Measurements from ENCODE around the gene GPBP1. TPM values are rescaled to one million over a fixed set of nuclear protein-coding genes. Genes with fewer than 3 reads are reported as not detected.

GPBP1 gene
- total and polyA plus RNA-seq, 2 donors, result 122 to 149 TPM

DNA sequence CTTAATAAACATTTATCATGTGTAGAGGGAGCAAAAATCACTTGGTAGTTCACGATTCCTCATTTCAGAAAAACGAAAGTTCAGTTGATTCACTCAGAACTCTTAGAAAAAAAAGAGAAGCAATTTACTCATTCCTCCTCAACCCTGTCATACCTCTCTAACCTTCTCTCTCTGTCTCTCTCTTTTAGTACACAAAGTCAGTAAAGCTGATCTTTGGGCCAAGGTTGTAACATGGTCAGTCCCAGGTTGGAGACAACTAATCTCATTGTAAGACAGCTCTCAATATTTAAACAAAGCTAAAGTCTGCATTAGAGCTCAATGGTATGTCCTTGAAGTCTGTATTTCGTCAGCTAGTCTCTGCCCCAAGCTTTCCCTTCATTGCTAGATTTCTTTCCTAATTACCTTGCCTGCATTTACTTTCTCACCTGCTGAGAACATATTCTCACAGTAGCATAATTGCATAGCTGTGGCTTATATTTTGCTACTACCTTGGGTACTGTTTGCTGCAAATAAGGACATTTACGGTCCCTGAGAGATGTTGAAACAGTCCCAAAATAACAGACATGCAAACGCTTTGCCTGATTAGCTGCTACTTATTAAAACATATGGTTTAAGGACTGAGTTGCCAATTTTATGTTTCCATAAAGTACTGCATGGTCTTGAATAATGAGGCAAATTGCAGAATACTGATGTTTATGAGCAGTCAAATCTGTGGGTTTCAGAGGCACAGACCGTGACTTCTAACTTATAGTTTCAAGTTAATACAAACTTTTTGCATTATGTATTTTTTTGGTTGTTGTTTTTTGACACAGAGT is 138.3 kb downstream of the GPBP1 start:
- no peaks in the 10 kb centered on the region for H3K4me1 ChIP-seq (ENCODE audit: control insufficient read depth in 2 of 2, insufficient read depth in 2 of 2, low read length in 2 of 2)
- DNase-seq (ENCODE audit: low read depth in 6 of 9, low spot score in 9 of 9), result no peak
- H3K4me3 ChIP-seq (ENCODE audit: low read length in 2 of 2), result no peak overlapping the region
- H3K27me3 ChIP-seq (ENCODE audit: control insufficient read depth in 2 of 2, insufficient read depth in 1 of 2, low read length in 1 of 2), result no peaks in the 10 kb centered on the region
- H3K9me3 ChIP-seq (ENCODE audit: control insufficient read depth in 2 of 2, insufficient read depth in 1 of 2, low read length in 1 of 2), result no peaks in the 10 kb centered on the region
- no peaks in the 10 kb centered on the region for H3K36me3 ChIP-seq (ENCODE audit: control insufficient read depth in 2 of 2, insufficient read depth in 2 of 2, low read length in 1 of 2)
- no peak overlapping the region for H3K27ac ChIP-seq (ENCODE audit: low read depth in 1 of 2, low read length in 1 of 2)
- WGBS, result 94% methylated on average over 6 of the region's 6 CpGs

DNA sequence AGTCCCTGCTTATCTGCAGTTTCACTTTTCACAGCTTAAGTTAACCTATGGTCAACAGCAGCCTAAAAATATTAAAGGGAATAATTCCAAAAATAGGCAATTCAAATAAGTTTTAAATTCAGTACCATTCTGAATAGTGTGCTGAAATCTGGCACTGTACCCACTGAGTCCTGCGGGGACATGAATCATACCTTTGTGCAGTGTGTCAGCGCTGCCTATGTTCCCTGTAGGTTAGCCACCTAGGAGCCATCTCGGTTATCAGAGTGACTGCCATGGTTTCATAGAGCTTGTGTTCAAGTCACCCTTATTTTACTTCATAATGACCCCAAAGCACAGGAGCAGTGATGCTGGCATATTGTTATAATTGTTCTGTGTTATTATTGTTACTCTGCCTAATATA is 139.9 kb downstream of the GPBP1 start:
- Histone ChIP-seq H3K4me3 (ENCODE audit: low read length in 2 of 2) (no peak overlapping the region), H3K4me1 (ENCODE audit: control insufficient read depth in 2 of 2, insufficient read depth in 2 of 2, low read length in 2 of 2) (no peaks in the 10 kb centered on the region), H3K27me3 (ENCODE audit: control insufficient read depth in 2 of 2, insufficient read depth in 1 of 2, low read length in 1 of 2) (no peaks in the 10 kb centered on the region), H3K9me3 (ENCODE audit: control insufficient read depth in 2 of 2, insufficient read depth in 1 of 2, low read length in 1 of 2) (no peaks in the 10 kb centered on the region), H3K27ac (ENCODE audit: low read depth in 1 of 2, low read length in 1 of 2) (no peak overlapping the region), H3K36me3 (ENCODE audit: control insufficient read depth in 2 of 2, insufficient read depth in 2 of 2, low read length in 1 of 2) (no peaks in the 10 kb centered on the region)
- DNase-seq (ENCODE audit: low read depth in 6 of 9, low spot score in 9 of 9), result no peak
- WGBS, result 97% methylated on average over 3 of the region's 3 CpGs

Other genes with a start within 250 kb of the GPBP1 start
- 26.3 TPM for gene MIER3, start 221.9 kb upstream of the GPBP1 start, total RNA-seq
- gene MIER3, start 221.9 kb upstream of the GPBP1 start, polyA plus RNA-seq, result 13.6 TPM

All from thymus (tissue), 11 donors.